ENCODE results near the gene FBXL4.

The FBXL4 gene

DNA sequence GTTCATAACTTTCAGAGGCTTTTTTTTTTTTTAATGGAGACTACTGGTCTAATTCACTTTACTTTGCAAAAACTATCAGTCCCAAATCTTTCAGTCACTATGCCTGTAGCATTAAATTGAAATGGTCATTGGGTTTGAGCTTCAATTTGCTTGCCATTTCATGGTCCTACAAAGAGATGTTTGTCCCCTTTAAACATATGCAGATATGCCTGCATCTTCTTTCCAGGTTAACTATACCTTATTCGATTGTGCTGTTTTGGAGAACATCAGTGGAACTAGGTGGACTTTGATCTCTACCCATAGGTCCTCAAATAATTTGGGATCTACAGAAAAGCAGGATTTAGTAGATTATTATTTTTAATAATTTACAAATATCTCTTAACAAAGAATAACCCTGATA lies 108.8 kb downstream of the FBXL4 start:
- H3K4me3 ChIP-seq (ENCODE audit: control insufficient read depth, low read depth, low read length) = no peak overlapping the region
- no peak for DNase-seq (ENCODE audit: low read depth)
- TF ChIP-seq, protein P1, sequence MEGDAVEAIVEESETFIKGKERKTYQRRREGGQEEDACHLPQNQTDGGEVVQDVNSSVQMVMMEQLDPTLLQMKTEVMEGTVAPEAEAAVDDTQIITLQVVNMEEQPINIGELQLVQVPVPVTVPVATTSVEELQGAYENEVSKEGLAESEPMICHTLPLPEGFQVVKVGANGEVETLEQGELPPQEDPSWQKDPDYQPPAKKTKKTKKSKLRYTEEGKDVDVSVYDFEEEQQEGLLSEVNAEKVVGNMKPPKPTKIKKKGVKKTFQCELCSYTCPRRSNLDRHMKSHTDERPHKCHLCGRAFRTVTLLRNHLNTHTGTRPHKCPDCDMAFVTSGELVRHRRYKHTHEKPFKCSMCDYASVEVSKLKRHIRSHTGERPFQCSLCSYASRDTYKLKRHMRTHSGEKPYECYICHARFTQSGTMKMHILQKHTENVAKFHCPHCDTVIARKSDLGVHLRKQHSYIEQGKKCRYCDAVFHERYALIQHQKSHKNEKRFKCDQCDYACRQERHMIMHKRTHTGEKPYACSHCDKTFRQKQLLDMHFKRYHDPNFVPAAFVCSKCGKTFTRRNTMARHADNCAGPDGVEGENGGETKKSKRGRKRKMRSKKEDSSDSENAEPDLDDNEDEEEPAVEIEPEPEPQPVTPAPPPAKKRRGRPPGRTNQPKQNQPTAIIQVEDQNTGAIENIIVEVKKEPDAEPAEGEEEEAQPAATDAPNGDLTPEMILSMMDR (conservative IDR thresholded peaks at IDR 0.05; ENCODE audit: control insufficient read depth, insufficient read depth, low read depth, low read length) = no peak

DNA sequence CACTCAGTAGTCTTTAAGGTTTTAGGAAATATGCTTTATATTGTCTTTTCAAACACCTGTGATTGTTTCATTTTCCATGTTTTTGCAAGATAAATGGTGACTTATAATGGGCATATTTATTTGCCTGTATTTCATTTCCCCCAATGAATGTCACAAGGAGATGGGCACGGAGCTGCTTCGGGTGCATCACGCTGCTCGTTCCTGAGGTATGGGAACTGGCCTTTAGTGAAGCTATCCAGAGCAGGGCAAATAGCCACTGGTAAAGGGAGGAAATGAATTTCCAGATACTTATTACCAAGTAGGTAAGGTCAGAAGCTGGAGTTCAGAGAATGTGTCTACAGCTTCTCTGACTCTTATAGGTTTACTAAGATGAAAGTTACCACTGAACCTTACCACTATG lies 109.7 kb downstream of the FBXL4 start:
- DNase-seq (ENCODE audit: low read depth) = no peak
- TF ChIP-seq, protein P1 (conservative IDR thresholded peaks at IDR 0.05; ENCODE audit: control insufficient read depth, insufficient read depth, low read depth, low read length) = no peak

DNA sequence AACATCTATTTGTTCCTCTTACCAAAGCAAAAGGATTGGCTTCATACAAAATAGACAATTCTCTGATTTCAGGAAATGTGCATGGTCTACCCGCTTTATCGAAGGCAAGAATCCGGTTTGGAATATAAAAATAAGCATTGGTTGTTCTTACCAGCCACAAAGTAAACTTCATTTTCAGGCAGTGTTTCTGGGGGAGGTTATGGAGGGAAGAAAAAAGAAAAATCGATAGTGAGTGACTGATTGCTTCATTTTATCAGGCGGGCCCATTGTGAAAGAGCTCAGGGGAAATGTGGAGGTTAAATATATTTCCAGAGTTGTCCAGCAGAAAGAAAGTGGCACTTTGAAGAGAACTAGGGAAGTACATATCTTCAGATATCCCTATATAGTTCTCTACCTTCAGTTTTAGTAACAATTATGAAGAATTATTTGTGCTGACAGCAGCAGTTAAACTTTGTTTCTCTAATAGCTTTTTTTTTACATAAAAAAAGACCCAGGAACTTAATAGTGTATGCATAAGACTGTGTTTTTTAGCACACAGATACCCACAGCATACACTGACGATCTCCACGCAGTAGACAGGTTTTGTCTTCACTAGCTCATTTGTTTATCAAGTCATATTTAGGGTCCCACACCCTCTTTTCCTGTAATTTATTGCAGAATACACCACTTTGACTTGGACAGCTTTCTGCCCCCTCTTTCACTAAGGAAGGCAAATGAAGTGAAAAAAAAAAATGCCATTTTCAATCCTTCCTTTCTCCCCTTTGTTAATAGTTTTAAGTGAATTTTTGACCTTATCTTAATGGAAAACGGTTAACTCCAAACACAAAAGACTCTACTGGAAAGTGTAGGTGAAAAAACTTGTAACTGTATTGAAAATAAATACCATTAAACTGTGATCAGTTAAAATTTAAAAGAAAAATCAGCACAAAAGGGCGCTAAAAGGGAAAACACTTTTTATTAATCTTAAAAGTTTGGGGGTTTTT lies 110.5 kb downstream of the FBXL4 start:
- no peak overlapping the region for H3K4me3 ChIP-seq (ENCODE audit: control insufficient read depth, low read depth, low read length)
- DNase-seq (ENCODE audit: low read depth) = no peak
- TF ChIP-seq, protein P1 (conservative IDR thresholded peaks at IDR 0.05; ENCODE audit: control insufficient read depth, insufficient read depth, low read depth, low read length) = no peak

More for the DNA sequence above, 109.7 kb downstream of the FBXL4 start:
- no peak overlapping the region for H3K4me3 ChIP-seq (ENCODE audit: control insufficient read depth, low read depth, low read length)

DNA sequence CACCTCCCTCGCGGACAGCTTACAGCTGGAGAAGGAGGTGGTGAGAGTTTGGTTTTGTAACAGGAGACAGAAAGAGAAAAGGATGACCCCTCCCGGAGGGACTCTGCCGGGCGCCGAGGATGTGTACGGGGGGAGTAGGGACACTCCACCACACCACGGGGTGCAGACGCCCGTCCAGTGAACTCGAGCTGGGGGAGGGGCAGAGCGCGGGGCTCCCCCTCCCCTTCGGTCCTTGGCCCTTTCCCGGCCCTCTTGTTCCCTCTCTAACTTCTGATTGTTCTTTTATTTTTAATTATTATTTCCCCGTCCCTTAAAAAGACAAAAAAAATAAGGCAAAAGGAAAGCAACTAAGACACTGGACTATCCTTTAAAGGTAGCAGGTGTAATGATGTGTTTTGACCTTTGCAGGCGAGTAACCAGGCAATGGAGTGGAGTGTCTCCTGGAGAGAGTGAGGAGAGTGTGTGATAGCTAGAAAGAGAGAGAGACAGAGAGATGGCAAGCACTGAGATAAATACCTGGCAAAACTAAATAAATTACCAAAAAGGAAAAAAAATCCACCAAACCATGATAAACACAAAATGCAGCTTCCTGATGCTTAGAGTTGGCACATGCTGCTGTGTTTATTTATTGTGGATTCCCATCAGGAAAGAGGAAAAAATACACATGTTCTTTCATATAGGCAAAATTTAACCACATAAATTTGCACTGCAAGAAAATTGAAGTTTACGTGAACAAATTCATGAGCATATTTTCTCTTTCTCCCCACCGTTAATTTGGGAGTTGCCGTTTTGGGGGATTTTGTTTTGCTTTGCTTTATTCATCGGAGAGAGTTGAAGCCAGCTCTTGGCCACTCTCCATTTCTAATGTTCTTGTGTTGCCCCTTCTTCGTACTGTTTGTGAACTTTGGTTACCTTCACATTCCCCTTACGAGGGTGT lies 111.5 kb downstream of the FBXL4 start:
- TF ChIP-seq, protein P1 (conservative IDR thresholded peaks at IDR 0.05; ENCODE audit: control insufficient read depth, insufficient read depth, low read depth, low read length) = no peak
- H3K4me3 ChIP-seq (ENCODE audit: control insufficient read depth, low read depth, low read length) = no peak overlapping the region
- DNase-seq (ENCODE audit: low read depth) = no peak

DNA sequence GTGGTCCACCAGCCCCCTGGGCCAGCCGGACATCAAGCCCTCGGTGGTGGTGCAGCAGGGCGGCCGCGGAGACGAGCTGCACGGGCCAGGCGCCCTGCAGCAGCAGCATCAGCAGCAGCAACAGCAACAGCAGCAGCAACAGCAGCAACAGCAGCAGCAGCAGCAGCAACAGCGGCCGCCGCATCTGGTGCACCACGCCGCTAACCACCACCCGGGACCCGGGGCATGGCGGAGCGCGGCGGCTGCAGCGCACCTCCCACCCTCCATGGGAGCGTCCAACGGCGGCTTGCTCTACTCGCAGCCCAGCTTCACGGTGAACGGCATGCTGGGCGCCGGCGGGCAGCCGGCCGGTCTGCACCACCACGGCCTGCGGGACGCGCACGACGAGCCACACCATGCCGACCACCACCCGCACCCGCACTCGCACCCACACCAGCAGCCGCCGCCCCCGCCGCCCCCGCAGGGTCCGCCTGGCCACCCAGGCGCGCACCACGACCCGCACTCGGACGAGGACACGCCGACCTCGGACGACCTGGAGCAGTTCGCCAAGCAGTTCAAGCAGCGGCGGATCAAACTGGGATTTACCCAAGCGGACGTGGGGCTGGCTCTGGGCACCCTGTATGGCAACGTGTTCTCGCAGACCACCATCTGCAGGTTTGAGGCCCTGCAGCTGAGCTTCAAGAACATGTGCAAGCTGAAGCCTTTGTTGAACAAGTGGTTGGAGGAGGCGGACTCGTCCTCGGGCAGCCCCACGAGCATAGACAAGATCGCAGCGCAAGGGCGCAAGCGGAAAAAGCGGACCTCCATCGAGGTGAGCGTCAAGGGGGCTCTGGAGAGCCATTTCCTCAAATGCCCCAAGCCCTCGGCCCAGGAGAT lies 112.4 kb downstream of the FBXL4 start:
- no peak overlapping the region for H3K4me3 ChIP-seq (ENCODE audit: control insufficient read depth, low read depth, low read length)
- DNase-seq (ENCODE audit: low read depth) = no peak
- TF ChIP-seq, protein P1 (conservative IDR thresholded peaks at IDR 0.05; ENCODE audit: control insufficient read depth, insufficient read depth, low read depth, low read length) = no peak
